SK-N-SH (cell line): ENCODE measurements around the gene EFHC1. TPM values are rescaled to one million over a fixed set of nuclear protein-coding genes. Genes with fewer than 3 reads are reported as not detected.
A peak's percentile ranks its signal among the peaks of the same experiment; 100 is the strongest.

Experiments used
- CTCF ChIA-PET: fragments of 300-600, 350-600 bp; formaldehyde crosslinking; extraction: SDS; loops from one replicate; lab custom pipeline; 2021; lab: Yijun Ruan, JAX
- POLR2A ChIA-PET: fragments of 350-600 bp; sonication (Branson Sonifier 250); formaldehyde crosslinking; extraction: SDS; loops from one replicate; lab custom pipeline; 2020; ENCODE audit warnings: antibody characterized with exemption, inconsistent platforms; lab: Yijun Ruan, JAX
- DNase-seq: peaks from one replicate; pipeline ENCODE4 v3.0.0; 2012
- H2AFZ ChIP-seq: fragments of 200-600 bp; sonication (generic); 2 replicates; pipeline ENCODE4 v1.8.1; 2016; ENCODE audit warnings: antibody characterized with exemption, mild to moderate bottlenecking, low read depth
- H3F3A ChIP-seq: fragments of 200-600 bp; sonication (generic); replicated peaks from 2 replicates; pipeline ENCODE3; 2016; ENCODE audit warnings: antibody characterized with exemption, mild to moderate bottlenecking; ENCODE audit not compliant: insufficient read depth
- H3K27ac ChIP-seq, 2 experiments: fragments of 200-500 bp in 1 of 2; fragments of 200-600 bp in 1 of 2; sonication (Bioruptor generic) in 1 of 2; sonication (generic), shearing (Covaris generic) in 1 of 2; 2 replicates each; pipeline versions ENCODE4 v1.5.1 to v1.6.1; 2014 to 2016; ENCODE audit warnings: low read depth in 2 of 2, inconsistent platforms in 1 of 2, low read length in 1 of 2, mild to moderate bottlenecking in 1 of 2, mixed read lengths in 1 of 2
- H3K27me3 ChIP-seq: fragments of 200-600 bp; sonication (generic), shearing (Covaris generic); 2 replicates; pipeline ENCODE4 v1.6.1; 2016; ENCODE audit warnings: mixed run types; ENCODE audit not compliant: insufficient read depth
- H3K36me3 ChIP-seq, 2 experiments: fragments of 200-500 bp in 1 of 2; fragments of 200-600 bp in 1 of 2; sonication (Bioruptor generic) in 1 of 2; sonication (generic) in 1 of 2; replicated peaks in 1 of 2; 2 replicates each; pipeline versions ENCODE3 to v1.5.1; 2014 to 2016; ENCODE audit warnings: low read length in 1 of 2, mild to moderate bottlenecking in 1 of 2; ENCODE audit not compliant: insufficient read depth in 2 of 2, control insufficient read depth in 1 of 2
- H3K4me1 ChIP-seq, 2 experiments: fragments of 200-500 bp in 1 of 2; fragments of 200-600 bp in 1 of 2; sonication (Bioruptor generic) in 1 of 2; sonication (generic), shearing (Covaris generic) in 1 of 2; 2 replicates each; pipeline versions ENCODE4 v1.5.1 to v1.6.1; 2014 to 2016; ENCODE audit warnings: low read depth in 1 of 2, low read length in 1 of 2, mixed run types in 1 of 2; ENCODE audit not compliant: insufficient read depth in 2 of 2, control insufficient read depth in 1 of 2
- H3K4me2 ChIP-seq: fragments of 200-600 bp; sonication (generic), shearing (Covaris generic); 2 replicates; pipeline ENCODE4 v1.6.1; 2017; ENCODE audit warnings: mixed run types
- H3K4me3 ChIP-seq, 2 experiments: fragments of 200-500 bp in 1 of 2; fragments of 200-600 bp in 1 of 2; sonication (Bioruptor generic) in 1 of 2; sonication (generic), shearing (Covaris generic) in 1 of 2; 2 replicates each; pipeline versions ENCODE4 v1.5.1 to v1.8.1; 2014 to 2016; ENCODE audit warnings: low read depth in 2 of 2, inconsistent platforms in 1 of 2, low read length in 1 of 2, mild to moderate bottlenecking in 1 of 2, mixed read lengths in 1 of 2, moderate library complexity in 1 of 2
- H3K79me2 ChIP-seq: fragments of 200-600 bp; sonication (generic); 2 replicates; pipeline ENCODE4 v1.8.1; 2017; ENCODE audit warnings: mild to moderate bottlenecking; ENCODE audit not compliant: insufficient read depth
- H3K9ac ChIP-seq: fragments of 200-600 bp; sonication (generic); 2 replicates; pipeline ENCODE4 v1.6.1; 2017; ENCODE audit warnings: mixed run types
- H3K9me2 ChIP-seq: fragments of 200-600 bp; sonication (generic); 2 replicates; pipeline ENCODE4 v1.6.1; 2017; ENCODE audit warnings: mixed run types
- H3K9me3 ChIP-seq: fragments of 200-600 bp; sonication (generic); 2 replicates; pipeline ENCODE4 v1.6.1; 2017; ENCODE audit warnings: mixed run types, mild to moderate bottlenecking, moderate library complexity
- H4K20me1 ChIP-seq: fragments of 200-600 bp; sonication (generic); 2 replicates; pipeline ENCODE4 v1.6.1; 2017; ENCODE audit warnings: mild to moderate bottlenecking, mixed run types; ENCODE audit not compliant: insufficient read depth
- CHD2 ChIP-seq: fragments of 150-350 bp; IDR thresholded peaks from 2 replicates; pipeline ENCODE4 v1.6.1; 2018; ENCODE audit warnings: low read length; ENCODE audit not compliant: partially characterized antibody
- CTCF ChIP-seq: fragments of 200-600 bp; sonication (generic); IDR thresholded peaks from 2 replicates; pipeline ENCODE4 v1.6.1; 2017; ENCODE audit warnings: antibody characterized with exemption, mild to moderate bottlenecking, moderate library complexity
- EZH2phosphoT487 ChIP-seq: fragments of 200-600 bp; sonication (generic); IDR thresholded peaks from 2 replicates; pipeline ENCODE4 v1.6.1; 2017; ENCODE audit warnings: low read depth, mixed run types, mild to moderate bottlenecking, antibody characterized with exemption, moderate library complexity, borderline replicate concordance
- FOXM1 ChIP-seq: IDR thresholded peaks from 2 replicates; pipeline ENCODE4 v1.4.0; 2012; ENCODE audit warnings: low read depth, mild to moderate bottlenecking
- GABPA ChIP-seq: IDR thresholded peaks from 2 replicates; pipeline ENCODE4 v1.4.0; 2012; ENCODE audit warnings: low read depth, mild to moderate bottlenecking
- MEF2A ChIP-seq: IDR thresholded peaks from 2 replicates; pipeline ENCODE4 v1.4.0; 2012; ENCODE audit warnings: low read depth, borderline replicate concordance
- MXI1 ChIP-seq: IDR thresholded peaks from 2 replicates; pipeline ENCODE4 v1.6.1; 2012; ENCODE audit warnings: mild to moderate bottlenecking, low read depth, low read length, improper control_type of control experiment
- NFIC ChIP-seq: IDR thresholded peaks from 2 replicates; pipeline ENCODE4 v1.4.0; 2012; ENCODE audit warnings: borderline replicate concordance
- PBX3 ChIP-seq: IDR thresholded peaks from 2 replicates; pipeline ENCODE4; 2012
- REST ChIP-seq: IDR thresholded peaks from 2 replicates; pipeline ENCODE4 v1.6.1; 2012; ENCODE audit warnings: mild to moderate bottlenecking, low read depth, low read length, moderate library complexity
- RFX5 ChIP-seq: IDR thresholded peaks from 2 replicates; pipeline ENCODE4 v1.6.1; 2012; ENCODE audit warnings: mild to moderate bottlenecking, improper control_type of control experiment, low read length
- RXRA ChIP-seq: IDR thresholded peaks from 2 replicates; pipeline ENCODE4 v1.4.0; 2012; ENCODE audit warnings: low read depth, mild to moderate bottlenecking, borderline replicate concordance
- SIN3A ChIP-seq: IDR thresholded peaks from 2 replicates; pipeline ENCODE4 v1.6.1; 2012; ENCODE audit warnings: low read depth, mild to moderate bottlenecking, low read length, moderate library complexity, borderline replicate concordance
- TCF12 ChIP-seq: IDR thresholded peaks from 2 replicates; pipeline ENCODE4 v1.4.0; 2012
- USF1 ChIP-seq: IDR thresholded peaks from 2 replicates; pipeline ENCODE4 v1.4.0; 2012; ENCODE audit warnings: low read depth, borderline replicate concordance
- USF2 ChIP-seq: fragments of 150-350 bp; IDR thresholded peaks from 2 replicates; pipeline ENCODE4 v1.6.1; 2017; ENCODE audit warnings: antibody characterized with exemption, low read length, low read depth, borderline replicate concordance
- WGBS: methylation state at CpG from one replicate; pipeline ENCODE4 v1.1.6; 2017; ENCODE audit warnings: low lambda C conversion rate; 5-methylcytosine and 5-hydroxymethylcytosine counted together
- polyA plus RNA-seq, 3 experiments: library from polyadenylated mRNA; depleted of rRNA; stranded (reverse); fragments of >200 nt; gene quantifications; 2 replicates each; pipeline ENCODE4 v1.2.3, GENCODE V29; 2012

The EFHC1 gene
- polyA plus RNA-seq, 1 of the 3 experiments (the other 2 are of a cell fraction): 39.4 TPM

GRCh38 chr6:52423971-52424381 is 3.8 kb downstream of the EFHC1 start (continued):
- peak; percentile 32; the same call in 1 of the 2 replicates for TF ChIP-seq REST
- no peak for TF ChIP-seq RFX5
- TF ChIP-seq USF1: no peak
- TF ChIP-seq MEF2A: no peak
- TF ChIP-seq MXI1: no peak
- peak; percentile 82 for TF ChIP-seq TCF12
- TF ChIP-seq RXRA: peak; percentile 54; the same call in 1 of the 2 replicates
- TF ChIP-seq CHD2: no peak
- no peak for TF ChIP-seq SIN3A
- no peak for TF ChIP-seq USF2
- TF ChIP-seq PBX3: peak; percentile 17; the same call in 1 of the 2 replicates
- no peak for TF ChIP-seq EZH2phosphoT487

GRCh38 chr6:52424513-52424912 is 4.4 kb downstream of the EFHC1 start:
- Histone ChIP-seq H4K20me1 (no peaks in the 10 kb centered on the region), H3K27ac (peak overlapping the region; percentile 44 to 83; a peak in 3 of 4 replicates), H3K4me2 (peak overlapping the region; percentile 54), H3K27me3 (no peaks in the 10 kb centered on the region), H3F3A (peaks cover 29% of the 10 kb centered on the region), H3K4me3 (peak overlapping the region in 1 of 2 experiments; percentile 6; a peak in 1 of 4 replicates), H3K9me2 (no peaks in the 10 kb centered on the region), H2AFZ (0 out of 2 replicates have a peak overlapping the region, but pooled peaks have one; percentile 9), H3K9ac (peak overlapping the region; percentile 2; the same call in 1 of the 2 replicates), H3K4me1 (peaks cover 5 to 20% of the 10 kb centered on the region in 2 experiments; a peak in 3 of 4 replicates), H3K36me3 (peaks cover 20 to 33% of the 10 kb centered on the region in 2 experiments), H3K9me3 (no peaks in the 10 kb centered on the region), H3K79me2 (peaks cover 32% of the 10 kb centered on the region)
- no peak for DNase-seq
- ChIA-PET POLR2A (no interaction called here), CTCF (no interaction called here)
- 79% methylated on average over 2 of the region's 2 CpGs for WGBS
- TF ChIP-seq GABPA (no peak), FOXM1 (no peak), CTCF (0 out of 2 replicates have a peak, but pooled peaks have one; percentile 32), NFIC (no peak)
